Measurements from ENCODE around the gene ADGB.
"Not testable (repeated sequence)": the region's sequence is repeated elsewhere in the genome, so short reads cannot be mapped to it uniquely, and the experiment has no call there.

Gene ADGB

DNA sequence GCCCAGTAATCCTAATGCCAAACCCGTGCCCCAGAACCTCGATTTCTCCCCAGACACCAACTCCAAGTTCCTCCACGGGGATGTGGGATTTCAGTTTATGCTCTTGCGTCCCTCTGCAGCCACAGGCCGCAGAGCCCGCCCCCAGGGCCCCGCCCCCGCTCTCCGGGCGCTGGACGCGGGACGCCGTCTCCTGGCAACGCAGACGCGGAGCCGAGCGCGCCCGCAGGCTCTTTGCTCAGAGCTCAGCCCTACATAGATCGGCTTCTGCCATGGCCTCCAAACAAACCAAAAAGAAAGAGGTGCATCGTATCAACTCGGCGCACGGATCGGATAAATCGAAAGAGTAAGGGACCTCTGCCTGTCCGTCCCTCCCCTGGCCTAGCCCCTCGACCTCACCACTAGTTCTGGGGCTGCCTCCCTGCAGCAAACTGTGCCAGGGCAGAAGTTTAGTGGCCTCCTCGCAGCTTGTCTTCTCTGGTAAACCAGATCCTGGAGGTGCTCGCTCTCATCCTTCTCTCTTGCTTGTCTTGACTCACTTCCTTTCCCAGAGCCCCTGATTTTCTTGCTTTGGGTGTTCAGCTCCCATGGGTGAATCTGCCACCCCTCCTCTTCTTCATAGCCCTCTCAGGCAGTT, at the start of gene ADGB:
Gene ADGB (plus strand): TSS at position 201 of the 634 bp plus-strand sequence. CDS start 69 bp downstream, at position 270.
- H3K27ac Mint-ChIP-seq, result no peak within 1 kb of the TSS
- peak within 1 kb of the TSS; percentile 38 for H3K4me3 Mint-ChIP-seq
- H3K4me1 Mint-ChIP-seq (ENCODE audit: low read depth), result peaks cover 10% of the 10 kb centered on the region
- peaks cover 15% of the 10 kb centered on the region for H3K27me3 Mint-ChIP-seq
- H3K9me3 Mint-ChIP-seq (ENCODE audit: low read depth), result no peaks in the 10 kb centered on the region
- no peaks in the 10 kb centered on the region for H3K36me3 Mint-ChIP-seq

DNA sequence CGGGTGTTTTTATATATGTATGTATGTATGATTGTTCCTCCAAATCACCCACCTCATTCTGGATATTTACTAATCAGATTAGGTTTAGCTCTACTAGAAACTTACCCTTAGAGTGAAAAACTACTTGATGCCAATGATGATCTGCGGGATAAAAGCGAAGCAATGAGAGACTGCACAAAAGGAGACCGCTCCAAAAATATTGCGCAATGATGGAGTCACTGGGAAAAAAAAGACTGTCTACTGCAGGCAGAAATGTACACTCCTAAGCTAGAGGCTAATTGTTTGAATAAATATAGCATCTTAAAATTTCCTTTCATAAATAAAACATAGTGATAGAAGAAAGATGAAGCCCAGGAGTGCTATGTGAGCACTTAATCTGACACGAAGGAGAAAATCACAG, 47.9 kb upstream of the ADGB start:
- no peak overlapping the region for H3K27ac Mint-ChIP-seq
- H3K9me3 Mint-ChIP-seq (ENCODE audit: low read depth), result no peaks in the 10 kb centered on the region
- no peaks in the 10 kb centered on the region for H3K36me3 Mint-ChIP-seq
- peaks cover 4% of the 10 kb centered on the region for H3K27me3 Mint-ChIP-seq
- H3K4me1 Mint-ChIP-seq (ENCODE audit: low read depth), result no peaks in the 10 kb centered on the region
- H3K4me3 Mint-ChIP-seq, result no peak overlapping the region

DNA sequence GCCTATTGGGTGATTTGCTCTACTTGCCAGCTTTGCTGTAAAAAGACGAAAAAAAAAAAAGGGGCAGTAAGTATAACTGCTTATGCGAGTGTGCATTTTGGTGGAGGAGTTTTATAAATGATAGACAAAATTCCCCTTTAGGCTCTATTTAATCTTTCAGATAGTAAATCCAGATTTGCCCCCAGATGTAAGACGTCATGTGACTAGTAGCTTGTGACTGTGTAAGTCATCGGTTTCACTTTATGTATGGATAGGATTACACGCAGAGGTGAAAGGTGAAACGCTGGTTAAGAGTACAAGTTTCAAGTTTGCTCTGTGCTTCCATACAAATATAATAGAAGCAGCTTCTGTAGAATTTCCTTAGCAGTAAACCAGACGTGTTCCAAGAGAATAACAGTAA, 47.2 kb upstream of the ADGB start:
- H3K36me3 Mint-ChIP-seq, result no peaks in the 10 kb centered on the region
- no peak overlapping the region for H3K27ac Mint-ChIP-seq
- peaks cover 3% of the 10 kb centered on the region for H3K27me3 Mint-ChIP-seq
- no peaks in the 10 kb centered on the region for H3K4me1 Mint-ChIP-seq (ENCODE audit: low read depth)
- H3K9me3 Mint-ChIP-seq (ENCODE audit: low read depth), result no peaks in the 10 kb centered on the region
- H3K4me3 Mint-ChIP-seq, result no peak overlapping the region

DNA sequence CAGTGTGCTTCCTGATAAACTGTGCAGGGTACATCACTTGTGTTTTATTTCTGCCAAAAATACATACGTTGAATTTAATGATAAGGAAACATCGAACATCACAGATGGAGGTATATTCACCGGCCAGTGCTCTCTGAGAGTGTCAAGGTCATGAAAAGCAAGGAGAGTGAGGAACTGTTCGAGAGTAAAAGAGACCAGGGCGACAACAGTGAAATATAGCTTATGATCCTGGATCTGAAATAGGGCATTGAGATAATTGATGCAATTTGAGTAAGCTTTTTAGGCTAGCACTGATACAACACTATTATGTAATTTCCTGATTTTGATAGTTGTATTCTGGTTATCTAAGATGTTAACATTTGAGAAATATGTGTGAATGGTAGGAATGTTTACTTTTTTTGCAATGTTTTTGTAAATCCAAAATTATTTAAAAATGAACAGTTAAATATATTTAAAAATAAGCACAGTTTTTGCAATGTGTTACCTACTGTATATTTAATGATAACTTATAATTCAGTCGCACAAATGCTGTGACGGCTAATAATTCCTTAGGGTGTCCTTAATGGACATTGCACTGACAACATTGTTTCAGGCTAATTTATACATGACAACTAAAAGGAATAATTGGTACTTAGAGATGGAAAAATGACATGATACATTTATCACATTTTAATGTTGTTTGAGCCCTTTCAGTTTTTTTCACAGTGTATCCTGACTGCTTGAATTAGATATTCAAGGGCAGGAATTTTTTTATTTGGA, 45.2 kb upstream of the ADGB start:
- H3K27ac Mint-ChIP-seq, result no peak overlapping the region
- no peaks in the 10 kb centered on the region for H3K27me3 Mint-ChIP-seq
- H3K9me3 Mint-ChIP-seq (ENCODE audit: low read depth), result no peaks in the 10 kb centered on the region
- H3K36me3 Mint-ChIP-seq, result no peaks in the 10 kb centered on the region
- H3K4me1 Mint-ChIP-seq (ENCODE audit: low read depth), result no peaks in the 10 kb centered on the region
- H3K4me3 Mint-ChIP-seq, result no peak overlapping the region

DNA sequence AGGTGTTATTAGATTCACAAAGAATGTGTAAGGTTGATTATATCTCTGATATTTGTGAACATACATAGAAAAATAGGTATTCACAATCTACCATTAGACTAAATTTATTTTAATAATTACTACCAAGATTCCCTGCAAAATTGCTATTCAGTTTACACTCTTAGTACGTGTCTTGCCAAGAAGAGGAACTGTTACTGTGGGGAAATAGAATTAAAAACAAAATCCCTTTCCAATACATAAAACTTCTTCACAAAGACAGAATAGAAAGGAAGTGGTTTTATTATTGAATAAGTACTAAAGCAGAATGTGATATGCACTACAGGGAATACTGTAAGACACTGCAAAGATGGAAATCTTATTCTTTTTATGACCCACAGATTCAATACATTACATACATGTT, 38.2 kb upstream of the ADGB start:
- Mint-ChIP-seq H3K9me3 (ENCODE audit: low read depth) (no peaks in the 10 kb centered on the region), H3K4me3 (no peak overlapping the region), H3K27ac (no peak overlapping the region), H3K4me1 (ENCODE audit: low read depth) (no peaks in the 10 kb centered on the region), H3K36me3 (no peaks in the 10 kb centered on the region), H3K27me3 (no peaks in the 10 kb centered on the region)

DNA sequence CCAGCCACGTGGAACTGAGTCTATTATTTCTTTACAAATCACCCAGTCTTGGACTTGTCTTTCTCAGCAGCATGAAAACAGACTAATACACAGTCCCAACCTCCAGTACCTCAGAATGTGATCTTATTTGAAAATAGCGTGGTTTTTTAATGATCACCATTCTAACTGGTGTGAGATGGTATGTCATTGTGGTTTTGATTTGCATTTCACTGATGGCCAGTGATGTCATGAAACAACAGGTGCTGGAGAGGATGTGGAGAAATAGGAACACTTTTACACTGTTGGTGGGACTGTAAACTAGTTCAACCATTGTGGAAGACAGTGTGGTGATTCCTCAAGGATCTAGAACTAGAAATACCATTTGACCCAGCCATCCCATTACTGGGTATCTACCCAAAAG, 32.1 kb upstream of the ADGB start:
- H3K27ac Mint-ChIP-seq; H3K4me1 Mint-ChIP-seq (ENCODE audit: low read depth); H3K36me3 Mint-ChIP-seq; H3K4me3 Mint-ChIP-seq; H3K27me3 Mint-ChIP-seq; H3K9me3 Mint-ChIP-seq (ENCODE audit: low read depth): not testable (repeated sequence)

DNA sequence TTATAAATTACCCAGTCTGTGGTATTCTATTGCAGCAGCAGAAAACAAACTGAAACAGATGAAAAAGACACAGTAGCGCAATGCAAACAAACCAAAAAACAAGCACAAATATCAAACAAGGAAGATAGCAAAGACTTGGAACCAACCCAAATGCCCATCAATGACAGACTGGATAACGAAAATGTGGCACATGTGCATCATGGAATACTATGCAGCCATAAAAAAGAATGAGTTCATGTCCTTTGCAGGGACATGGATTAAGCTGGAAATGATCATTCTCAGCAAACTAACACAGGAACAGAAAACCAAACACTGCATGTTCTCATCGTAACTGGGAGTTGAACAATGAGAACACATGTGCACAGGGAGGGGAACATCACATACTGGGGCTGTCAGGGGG, 30.2 kb upstream of the ADGB start:
- not testable (repeated sequence) for H3K36me3 Mint-ChIP-seq; H3K27ac Mint-ChIP-seq; H3K4me1 Mint-ChIP-seq (ENCODE audit: low read depth); H3K4me3 Mint-ChIP-seq; H3K27me3 Mint-ChIP-seq
- H3K9me3 Mint-ChIP-seq (ENCODE audit: low read depth), result peaks cover 11% of the 10 kb centered on the region

DNA sequence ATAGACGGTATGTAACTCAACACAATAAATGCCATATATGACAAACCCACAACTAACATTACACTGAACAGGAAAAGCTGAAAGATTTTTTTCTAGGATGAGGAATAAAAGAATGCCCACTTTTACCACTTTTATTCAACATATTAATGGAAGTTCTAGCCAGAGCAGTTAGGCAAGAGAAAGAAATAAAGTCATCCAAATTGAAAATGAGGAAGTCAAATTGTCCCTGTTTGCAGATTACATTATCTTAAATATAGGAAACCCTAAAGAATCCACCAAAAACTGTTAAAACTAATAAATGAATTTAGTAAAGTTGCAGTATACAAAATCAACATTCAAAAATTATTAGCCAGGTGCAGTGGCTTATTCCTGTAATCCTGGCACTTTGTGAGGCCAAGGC, 24.6 kb upstream of the ADGB start:
- Mint-ChIP-seq H3K4me1 (ENCODE audit: low read depth) (no peaks in the 10 kb centered on the region), H3K9me3 (ENCODE audit: low read depth) (peaks cover 11% of the 10 kb centered on the region), H3K27ac (no peak overlapping the region), H3K27me3 (no peaks in the 10 kb centered on the region), H3K36me3 (no peaks in the 10 kb centered on the region), H3K4me3 (no peak overlapping the region)

DNA sequence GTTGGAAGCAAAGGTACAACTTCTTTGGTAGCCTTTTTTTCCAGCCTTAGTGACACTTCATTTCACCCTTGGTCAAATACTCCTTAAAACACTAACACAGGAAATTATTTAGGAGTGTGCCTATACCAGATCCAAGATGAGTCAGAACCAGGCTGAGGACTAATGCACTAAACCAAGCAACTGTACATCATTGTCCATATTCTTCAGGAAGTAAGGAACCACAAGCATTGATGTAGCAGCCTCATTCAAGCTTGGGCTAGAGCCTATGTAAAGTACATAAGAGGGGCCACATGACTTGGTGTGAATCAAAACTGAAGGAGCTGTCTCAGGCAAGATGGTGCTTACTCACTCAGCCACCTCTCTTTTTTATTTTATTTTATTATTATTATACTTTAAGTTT, 20.7 kb upstream of the ADGB start:
- no peaks in the 10 kb centered on the region for H3K9me3 Mint-ChIP-seq (ENCODE audit: low read depth)
- H3K27ac Mint-ChIP-seq, result no peak overlapping the region
- H3K36me3 Mint-ChIP-seq, result no peaks in the 10 kb centered on the region
- H3K4me3 Mint-ChIP-seq, result no peak overlapping the region
- no peaks in the 10 kb centered on the region for H3K4me1 Mint-ChIP-seq (ENCODE audit: low read depth)
- H3K27me3 Mint-ChIP-seq, result no peaks in the 10 kb centered on the region

DNA sequence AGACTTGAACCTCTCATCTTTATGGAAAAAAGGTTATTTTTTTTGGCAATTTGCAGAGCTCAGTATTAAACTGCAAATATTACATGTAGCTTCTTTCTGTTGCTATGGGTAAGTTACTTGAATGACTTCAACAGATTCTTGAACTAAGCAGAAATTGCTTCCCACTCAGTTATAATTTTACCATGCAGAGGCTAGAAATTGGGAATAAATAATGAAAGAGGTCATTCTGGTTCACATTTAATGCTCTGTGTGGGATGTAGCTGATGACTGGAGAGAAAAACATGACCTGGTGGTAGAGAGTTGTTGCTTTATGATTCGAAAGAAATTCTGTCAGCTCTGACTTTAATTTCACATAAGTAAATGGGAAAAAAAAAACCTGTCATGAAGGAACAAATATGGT, 16.8 kb upstream of the ADGB start:
- Mint-ChIP-seq H3K27me3 (no peaks in the 10 kb centered on the region), H3K4me1 (ENCODE audit: low read depth) (no peaks in the 10 kb centered on the region), H3K9me3 (ENCODE audit: low read depth) (no peaks in the 10 kb centered on the region), H3K36me3 (no peaks in the 10 kb centered on the region), H3K27ac (no peak overlapping the region), H3K4me3 (no peak overlapping the region)

DNA sequence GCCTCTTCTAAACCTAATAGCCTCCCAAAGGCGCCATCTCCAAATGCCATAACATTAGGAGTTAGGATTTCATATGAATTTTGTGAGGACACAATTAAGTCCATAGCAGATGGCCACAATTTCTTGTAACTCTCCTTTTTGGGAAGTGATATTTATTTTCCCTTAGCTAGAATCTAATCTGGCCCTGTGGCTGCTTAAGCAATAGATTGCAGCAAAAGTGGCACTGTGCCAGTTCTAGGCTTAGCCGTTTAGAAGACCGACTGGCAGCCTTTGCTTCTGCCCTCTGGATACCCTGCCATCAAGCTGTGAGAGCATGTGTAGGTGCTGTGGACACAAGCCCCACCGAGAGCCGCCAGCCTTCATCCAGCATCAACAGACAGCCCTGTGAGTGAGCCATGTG, 15.9 kb upstream of the ADGB start:
- Mint-ChIP-seq H3K4me3 (no peak overlapping the region), H3K9me3 (ENCODE audit: low read depth) (no peaks in the 10 kb centered on the region), H3K4me1 (ENCODE audit: low read depth) (no peaks in the 10 kb centered on the region), H3K36me3 (no peaks in the 10 kb centered on the region), H3K27me3 (no peaks in the 10 kb centered on the region), H3K27ac (no peak overlapping the region)

DNA sequence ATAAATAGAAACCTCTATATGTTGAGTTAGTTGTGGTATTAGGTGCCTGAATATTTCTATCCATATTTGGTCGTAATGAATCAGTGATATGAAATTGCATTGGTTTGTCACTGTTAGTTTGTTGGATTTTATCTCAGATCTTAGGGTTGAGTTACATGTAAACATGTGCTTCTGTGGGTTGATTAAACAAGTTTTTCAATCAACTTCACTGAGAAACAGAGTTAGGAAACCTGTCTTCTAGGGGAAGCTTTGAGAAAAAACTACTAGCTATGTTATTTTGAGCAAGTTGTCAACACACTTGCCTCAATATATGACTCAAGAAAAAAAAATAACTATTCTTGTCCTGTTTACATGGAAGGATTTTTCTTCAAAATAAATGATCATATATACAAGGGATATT, 14.8 kb upstream of the ADGB start:
- Mint-ChIP-seq H3K27ac (no peak overlapping the region), H3K36me3 (no peaks in the 10 kb centered on the region), H3K9me3 (ENCODE audit: low read depth) (no peaks in the 10 kb centered on the region), H3K4me1 (ENCODE audit: low read depth) (no peaks in the 10 kb centered on the region), H3K4me3 (no peak overlapping the region), H3K27me3 (no peaks in the 10 kb centered on the region)

DNA sequence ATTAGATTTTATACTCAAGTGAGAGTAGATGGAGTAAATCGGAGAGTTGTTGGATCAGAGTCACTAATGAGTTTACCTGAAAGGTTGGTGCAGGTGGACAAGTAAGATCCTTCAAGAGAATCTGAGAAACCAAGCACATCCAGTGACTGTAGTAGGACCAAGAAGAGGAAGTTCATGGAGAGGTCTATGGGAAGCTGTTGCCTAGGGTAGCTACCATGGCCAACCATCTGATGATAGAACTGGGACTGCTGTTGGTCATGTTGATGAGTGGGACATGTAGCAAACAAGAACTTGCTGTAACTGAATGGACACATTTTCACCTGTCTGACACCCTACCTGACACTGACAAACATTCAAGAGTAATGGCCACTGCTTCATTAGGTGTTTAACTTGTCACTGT, 11.3 kb upstream of the ADGB start:
- no peaks in the 10 kb centered on the region for H3K9me3 Mint-ChIP-seq (ENCODE audit: low read depth)

DNA sequence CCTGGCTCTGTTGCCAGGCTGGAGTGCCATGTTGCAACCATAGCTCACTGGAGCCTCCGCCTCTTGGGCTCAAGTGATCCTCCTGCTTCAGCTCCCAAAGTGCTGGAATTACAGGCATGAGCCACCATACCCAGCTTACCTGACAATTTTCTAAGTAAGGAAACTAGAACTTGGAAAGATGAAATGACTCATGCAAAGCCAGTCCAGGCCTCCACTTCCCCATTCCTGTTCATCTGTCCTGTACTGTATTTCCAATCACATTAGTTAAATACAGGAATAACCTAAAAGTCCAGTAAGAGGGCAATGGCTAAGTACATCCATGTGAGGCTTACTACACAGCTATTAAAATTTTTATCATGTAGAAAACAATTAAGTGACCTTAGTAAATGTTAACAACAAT, 8.3 kb upstream of the ADGB start:
- H3K9me3 Mint-ChIP-seq (ENCODE audit: low read depth), result no peaks in the 10 kb centered on the region
- H3K4me3 Mint-ChIP-seq, result no peak overlapping the region
- H3K27me3 Mint-ChIP-seq, result no peaks in the 10 kb centered on the region

More for the DNA sequence above, 11.3 kb upstream of the ADGB start:
- H3K4me1 Mint-ChIP-seq (ENCODE audit: low read depth), result no peaks in the 10 kb centered on the region
- no peak overlapping the region for H3K4me3 Mint-ChIP-seq
- H3K27me3 Mint-ChIP-seq, result no peaks in the 10 kb centered on the region
- no peaks in the 10 kb centered on the region for H3K36me3 Mint-ChIP-seq
- no peak overlapping the region for H3K27ac Mint-ChIP-seq

DNA sequence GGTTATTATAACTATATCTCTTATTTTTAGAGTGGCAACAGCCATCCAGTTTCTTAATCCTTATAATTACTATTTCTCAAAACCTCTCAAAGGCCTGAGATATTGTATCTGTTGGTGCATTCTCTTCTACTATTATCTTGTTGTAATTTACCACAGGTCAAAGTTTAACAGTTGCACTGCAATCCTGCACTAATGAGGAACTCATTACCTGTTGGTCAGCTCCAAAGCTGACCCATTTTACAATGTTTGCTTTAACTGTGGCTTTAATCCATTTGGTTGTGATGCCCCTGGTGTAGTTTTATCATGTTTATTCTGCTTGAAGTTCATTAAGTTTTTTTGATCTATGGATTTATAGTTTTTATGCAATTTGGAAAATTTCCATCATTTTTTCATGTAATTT, 6.3 kb upstream of the ADGB start:
- H3K27me3 Mint-ChIP-seq, result no peaks in the 10 kb centered on the region
- H3K4me1 Mint-ChIP-seq (ENCODE audit: low read depth), result no peaks in the 10 kb centered on the region
- H3K4me3 Mint-ChIP-seq, result no peak overlapping the region
- no peaks in the 10 kb centered on the region for H3K9me3 Mint-ChIP-seq (ENCODE audit: low read depth)
- H3K36me3 Mint-ChIP-seq, result no peaks in the 10 kb centered on the region
- H3K27ac Mint-ChIP-seq, result no peak overlapping the region

More for the DNA sequence above, 8.3 kb upstream of the ADGB start:
- H3K4me1 Mint-ChIP-seq (ENCODE audit: low read depth), result no peaks in the 10 kb centered on the region
- no peaks in the 10 kb centered on the region for H3K36me3 Mint-ChIP-seq
- no peak overlapping the region for H3K27ac Mint-ChIP-seq

DNA sequence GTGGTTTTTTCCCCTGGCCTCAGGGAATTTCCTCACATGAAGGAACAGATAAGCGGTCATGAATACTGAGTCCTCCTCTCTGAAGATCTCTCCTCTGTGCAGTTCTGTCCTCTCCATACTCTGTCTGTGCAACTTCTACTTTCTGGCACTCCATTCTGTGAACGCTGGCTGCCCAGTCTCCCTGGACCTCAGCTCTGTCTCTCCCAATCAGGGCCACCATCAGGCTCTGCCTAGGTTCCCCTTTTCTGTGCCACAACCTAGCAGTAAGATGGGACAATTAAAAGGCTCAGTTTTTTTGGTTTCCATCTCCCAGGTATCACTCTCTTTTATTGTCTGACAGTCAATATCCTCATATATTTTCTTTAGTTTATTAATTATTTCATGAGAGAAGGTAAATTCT, 4.8 kb upstream of the ADGB start:
- H3K4me1 Mint-ChIP-seq (ENCODE audit: low read depth), result peaks cover 2% of the 10 kb centered on the region
- H3K9me3 Mint-ChIP-seq (ENCODE audit: low read depth), result no peaks in the 10 kb centered on the region
- H3K27ac Mint-ChIP-seq, result no peak overlapping the region
- H3K4me3 Mint-ChIP-seq, result no peak overlapping the region
- H3K27me3 Mint-ChIP-seq, result peaks cover 5% of the 10 kb centered on the region
- no peaks in the 10 kb centered on the region for H3K36me3 Mint-ChIP-seq
